ENCODE data around the gene TNS2.
A peak's percentile ranks its signal among the peaks of the same experiment; 100 is the strongest.

Gene TNS2

GRCh38 chr12:53045696-53046045 lies 4.2 kb upstream of the TNS2 start:
- no peak for DNase-seq
- Mint-ChIP-seq H3K9me3 (no peaks in the 10 kb centered on the region), H3K27me3 (ENCODE audit: low read depth, poor library complexity) (peaks cover 3% of the 10 kb centered on the region), H3K4me3 (peak overlapping the region; percentile 94), H3K36me3 (ENCODE audit: low read depth) (peaks cover 22% of the 10 kb centered on the region), H3K4me1 (peaks cover 72% of the 10 kb centered on the region), H3K27ac (no peak overlapping the region)
- no peak for TF ChIP-seq CTCF (IDR thresholded peaks at IDR 0.05)

GRCh38 chr12:53046655-53047220 lies 3.1 kb upstream of the TNS2 start:
- Mint-ChIP-seq H3K36me3 (ENCODE audit: low read depth) (peaks cover 17% of the 10 kb centered on the region), H3K4me3 (peak overlapping the region; percentile 94), H3K27me3 (ENCODE audit: low read depth, poor library complexity) (peaks cover 3% of the 10 kb centered on the region), H3K9me3 (no peaks in the 10 kb centered on the region), H3K27ac (peak overlapping the region; percentile 96), H3K4me1 (peaks cover 83% of the 10 kb centered on the region)
- DNase-seq: peak; percentile 68
- no peak for TF ChIP-seq CTCF (IDR thresholded peaks at IDR 0.05)

GRCh38 chr12:53047221-53048032 lies 2.4 kb upstream of the TNS2 start:
- peak overlapping the region; percentile 70 for H3K4me3 Mint-ChIP-seq
- peaks cover 3% of the 10 kb centered on the region for H3K27me3 Mint-ChIP-seq (ENCODE audit: low read depth, poor library complexity)
- peaks cover 85% of the 10 kb centered on the region for H3K4me1 Mint-ChIP-seq
- peak overlapping the region; percentile 85 for H3K27ac Mint-ChIP-seq
- no peak for TF ChIP-seq CTCF (IDR thresholded peaks at IDR 0.05)
- DNase-seq: peak; percentile 85
- H3K9me3 Mint-ChIP-seq: no peaks in the 10 kb centered on the region
- H3K36me3 Mint-ChIP-seq (ENCODE audit: low read depth): peaks cover 12% of the 10 kb centered on the region

- Mint-ChIP-seq H3K4me1 (peaks cover 79% of the 10 kb centered on the region), H3K36me3 (ENCODE audit: low read depth) (peaks cover 4% of the 10 kb centered on the region), H3K9me3 (no peaks in the 10 kb centered on the region), H3K4me3 (peak overlapping the region; percentile 82), H3K27ac (peak overlapping the region; percentile 99), H3K27me3 (ENCODE audit: low read depth, poor library complexity) (peaks cover 3% of the 10 kb centered on the region)
- TF ChIP-seq CTCF (IDR thresholded peaks at IDR 0.05): no peak
- DNase-seq: no peak
Measured at GRCh38 chr12:53048033-53048779, 1.7 kb upstream of the TNS2 start.

DNA sequence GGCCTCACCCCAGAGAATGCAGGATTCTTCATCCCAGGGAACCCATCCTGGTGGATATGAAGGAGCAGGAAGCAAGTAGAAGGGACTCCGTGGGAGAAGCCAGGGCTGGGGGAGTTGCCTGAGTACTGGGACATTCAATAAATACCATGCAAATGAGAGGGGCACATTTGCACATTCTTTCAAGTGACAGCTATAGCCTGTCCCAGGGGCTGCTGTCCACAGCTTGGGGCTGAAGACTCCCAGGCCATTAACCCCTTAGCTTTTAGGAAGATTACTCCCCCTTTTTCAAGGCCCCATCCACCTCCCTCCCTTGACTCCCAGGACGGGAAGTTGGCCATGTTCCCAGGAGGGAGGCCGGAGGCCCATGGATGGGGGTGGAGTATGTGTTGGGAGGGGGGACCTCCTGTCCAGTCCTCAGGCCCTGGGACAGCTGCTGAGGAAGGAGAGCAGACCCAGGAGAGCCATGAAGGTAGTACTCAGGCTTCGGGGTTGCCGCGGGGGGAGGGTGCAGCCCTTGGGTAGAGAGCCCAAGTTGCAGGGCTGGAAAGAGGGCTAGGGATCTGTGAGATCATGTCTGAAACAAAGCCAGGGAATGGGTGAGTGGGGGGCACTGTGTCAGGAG lies 974 bp upstream of the TNS2 start:
- no peak for TF ChIP-seq CTCF (IDR thresholded peaks at IDR 0.05)
- H3K4me3 Mint-ChIP-seq: peak overlapping the region; percentile 82
- no peaks in the 10 kb centered on the region for H3K9me3 Mint-ChIP-seq
- DNase-seq: peak; percentile 51
- peaks cover 4% of the 10 kb centered on the region for H3K36me3 Mint-ChIP-seq (ENCODE audit: low read depth)
- H3K4me1 Mint-ChIP-seq: peaks cover 84% of the 10 kb centered on the region
- H3K27ac Mint-ChIP-seq: peak overlapping the region; percentile 99
- peaks cover 4% of the 10 kb centered on the region for H3K27me3 Mint-ChIP-seq (ENCODE audit: low read depth, poor library complexity)

All from nephron progenitor cell (in vitro differentiated cells).